H9 (cell line): ENCODE results near the gene MYT1. TPM values are rescaled to one million over a fixed set of nuclear protein-coding genes. Genes with fewer than 3 reads are reported as not detected.

Experiments used
- DNase-seq: peaks from one replicate; pipeline ENCODE4 v3.0.0-alpha.2; 2017
- H2AFZ ChIP-seq: one replicate; pipeline ENCODE4 v1.6.1; 2013; ENCODE audit warnings: mild to moderate bottlenecking, low read length, control low read depth, moderate library complexity
- H2AK5ac ChIP-seq: 2 replicates; pipeline ENCODE4 v1.6.1; 2013; ENCODE audit warnings: low read length, control low read depth, mixed read lengths; ENCODE audit not compliant: insufficient read length
- H2BK120ac ChIP-seq: one replicate; pipeline ENCODE4 v1.6.1; 2013; ENCODE audit warnings: low read depth, mild to moderate bottlenecking, low read length, control low read depth, inconsistent platforms; ENCODE audit not compliant: poor library complexity, severe bottlenecking
- H2BK12ac ChIP-seq: 2 replicates; pipeline ENCODE4 v1.6.1; 2013; ENCODE audit warnings: low read length, control low read depth, mixed read lengths, low read depth; ENCODE audit not compliant: insufficient read length
- H2BK15ac ChIP-seq: 2 replicates; pipeline ENCODE4 v1.6.1; 2013; ENCODE audit warnings: low read depth, low read length, control low read depth
- H2BK20ac ChIP-seq: one replicate; pipeline ENCODE4 v1.6.1; 2013; ENCODE audit warnings: low read depth, mild to moderate bottlenecking, low read length, control low read depth, inconsistent platforms; ENCODE audit not compliant: poor library complexity, severe bottlenecking
- H2BK5ac ChIP-seq: 2 replicates; pipeline ENCODE4 v1.6.1; 2013; ENCODE audit warnings: low read length, control low read depth, mixed read lengths; ENCODE audit not compliant: insufficient read length
- H3K14ac ChIP-seq: 2 replicates; pipeline ENCODE4 v1.6.1; 2013; ENCODE audit warnings: low read length, control low read depth; ENCODE audit not compliant: insufficient read depth
- H3K18ac ChIP-seq: 2 replicates; pipeline ENCODE4 v1.6.1; 2013; ENCODE audit warnings: low read depth, mild to moderate bottlenecking, mixed read lengths, low read length, control low read depth; ENCODE audit not compliant: insufficient read length
- H3K23ac ChIP-seq: 2 replicates; pipeline ENCODE4 v1.6.1; 2013; ENCODE audit warnings: low read length, control low read depth, mixed read lengths, low read depth; ENCODE audit not compliant: insufficient read length
- H3K23me2 ChIP-seq: 2 replicates; pipeline ENCODE4 v1.6.1; 2013; ENCODE audit warnings: low read depth, mild to moderate bottlenecking, mixed read lengths, low read length, control low read depth; ENCODE audit not compliant: insufficient read length, poor library complexity, severe bottlenecking
- H3K27ac ChIP-seq: 2 replicates; pipeline ENCODE4 v1.5.1; 2013; ENCODE audit warnings: low read length, control low read depth, mixed read lengths, low read depth; ENCODE audit not compliant: insufficient read length
- H3K27me3 ChIP-seq: 2 replicates; pipeline ENCODE4 v1.6.1; 2013; ENCODE audit warnings: low read length, control low read depth, inconsistent platforms; ENCODE audit not compliant: insufficient read depth
- H3K4ac ChIP-seq: 2 replicates; pipeline ENCODE4 v1.6.1; 2013; ENCODE audit warnings: low read depth, mild to moderate bottlenecking, control low read depth, inconsistent platforms, low read length, moderate library complexity
- H3K4me1 ChIP-seq: 2 replicates; pipeline ENCODE4 v1.6.1; 2013; ENCODE audit warnings: low read length, control low read depth, inconsistent platforms; ENCODE audit not compliant: insufficient read depth
- H3K4me2 ChIP-seq: 2 replicates; pipeline ENCODE4 v1.6.1; 2013; ENCODE audit warnings: low read length, control low read depth, mixed read lengths; ENCODE audit not compliant: insufficient read length, insufficient read depth
- H3K56ac ChIP-seq: 2 replicates; pipeline ENCODE4 v1.6.1; 2013; ENCODE audit warnings: low read depth, mild to moderate bottlenecking, mixed read lengths, low read length, control low read depth; ENCODE audit not compliant: insufficient read length
- H3K79me1 ChIP-seq: 2 replicates; pipeline ENCODE4 v1.6.1; 2013; ENCODE audit warnings: low read depth, mild to moderate bottlenecking, moderate library complexity, low read length, control low read depth, inconsistent platforms; ENCODE audit not compliant: insufficient read depth, poor library complexity, severe bottlenecking
- H3K79me2 ChIP-seq: 2 replicates; pipeline ENCODE4 v1.6.1; 2013; ENCODE audit warnings: low read length, control low read depth, inconsistent platforms; ENCODE audit not compliant: insufficient read depth
- H3K9ac ChIP-seq: 2 replicates; pipeline ENCODE4 v1.6.1; 2013; ENCODE audit warnings: low read length, control low read depth, mixed read lengths; ENCODE audit not compliant: insufficient read length; ENCODE audit errors: extremely low read depth
- H3K9me3 ChIP-seq: one replicate; pipeline ENCODE4 v1.6.1; 2013; ENCODE audit warnings: low read depth, low read length, inconsistent platforms; ENCODE audit not compliant: control insufficient read depth
- H3T11ph ChIP-seq: one replicate; pipeline ENCODE4 v1.6.1; 2013; ENCODE audit warnings: mild to moderate bottlenecking, low read length, control low read depth, inconsistent platforms
- H4K20me1 ChIP-seq: one replicate; pipeline ENCODE4 v1.6.1; 2013; ENCODE audit not compliant: control insufficient read depth, insufficient read length, insufficient read depth
- H4K5ac ChIP-seq: 2 replicates; pipeline ENCODE4 v1.6.1; 2013; ENCODE audit warnings: low read depth, mild to moderate bottlenecking, mixed read lengths, low read length, control low read depth; ENCODE audit not compliant: insufficient read length
- H4K8ac ChIP-seq: replicated peaks from 2 replicates; pipeline ENCODE4 v1.6.1; 2013; ENCODE audit warnings: low read length, control low read depth, mixed read lengths, low read depth; ENCODE audit not compliant: insufficient read length
- H4K91ac ChIP-seq: 2 replicates; pipeline ENCODE4 v1.6.1; 2013; ENCODE audit warnings: low read depth, mild to moderate bottlenecking, moderate library complexity, mixed read lengths, low read length, control low read depth; ENCODE audit not compliant: insufficient read length
- H3K27ac Mint-ChIP-seq, 3 experiments: 2 replicates in 2 of 3; 3 replicates in 1 of 3; pipeline ENCODE4 v1.8.0; 2020 to 2021; ENCODE audit warnings: mixed read lengths in 3 of 3, mild to moderate bottlenecking in 1 of 3, moderate library complexity in 1 of 3
- H3K27me3 Mint-ChIP-seq: 2 replicates; pipeline ENCODE4 v1.8.0; 2021; ENCODE audit warnings: low read depth, mild to moderate bottlenecking, moderate library complexity, mixed read lengths
- H3K36me3 Mint-ChIP-seq, 3 experiments: 2 replicates in 2 of 3; 3 replicates in 1 of 3; pipeline ENCODE4 v1.8.0; 2020 to 2021; ENCODE audit warnings: low read depth in 3 of 3, mixed read lengths in 3 of 3; ENCODE audit not compliant: insufficient read depth in 1 of 3
- H3K4me1 Mint-ChIP-seq, 2 experiments: 2 replicates each; pipeline ENCODE4 v1.8.0; 2020; ENCODE audit warnings: mixed read lengths in 2 of 2
- H3K4me3 Mint-ChIP-seq, 2 experiments: 2 replicates in 1 of 2; 3 replicates in 1 of 2; pipeline ENCODE4 v1.8.0; 2020 to 2021; ENCODE audit warnings: mild to moderate bottlenecking in 2 of 2, mixed read lengths in 2 of 2, moderate library complexity in 1 of 2
- H3K9me3 Mint-ChIP-seq, 2 experiments: 2 replicates in 1 of 2; 3 replicates in 1 of 2; pipeline ENCODE4 v1.8.0; 2020; ENCODE audit warnings: mild to moderate bottlenecking in 2 of 2, mixed read lengths in 2 of 2, moderate library complexity in 1 of 2
- CTCF ChIP-seq: fragments of 200-600 bp; sonication (generic); conservative IDR thresholded peaks from 3 replicates; pipeline ENCODE4 v1.8.0; 2021; ENCODE audit warnings: antibody characterized with exemption, mild to moderate bottlenecking
- WGBS: extraction: QIAGEN DNeasy Blood & Tissue Kit; methylation state at CpG from one replicate; pipeline ENCODE4 v1.1.7; 2013; ENCODE audit warnings: missing lambda C conversion rate, low lambda C conversion rate, mixed read lengths; ENCODE audit not compliant: insufficient read length; ENCODE audit errors: extremely low coverage; 5-methylcytosine and 5-hydroxymethylcytosine counted together
- total RNA-seq: library from RNA; stranded (reverse); gene quantifications from 2 replicates; pipeline ENCODE4 v1.2.1, GENCODE V29; 2021

MYT1 gene
- total RNA-seq, 1 experiment from 2014 or later = 0.79 TPM

DNA sequence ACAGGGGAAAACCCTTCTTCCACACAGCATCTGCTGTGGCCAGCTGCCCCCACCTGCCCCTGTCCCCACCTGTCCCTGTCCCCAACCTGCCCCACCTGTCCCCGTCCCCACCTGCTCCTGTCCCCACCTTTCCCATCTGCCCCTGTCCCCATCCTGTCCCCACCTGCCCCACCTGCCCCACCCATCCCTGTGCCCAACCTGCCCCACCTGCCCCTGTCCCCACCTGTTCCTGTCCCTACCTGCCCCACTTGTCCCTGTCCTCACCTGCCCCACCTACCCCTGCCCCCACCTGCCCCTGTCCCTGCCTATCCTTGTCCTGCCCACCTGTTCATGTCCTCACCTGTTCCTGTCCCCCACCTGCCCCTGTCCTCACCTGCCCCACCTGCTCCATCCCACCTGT, 6.4 kb upstream of the MYT1 start:
- Histone ChIP-seq H3K23ac (no peak overlapping the region), H3K23me2 (no peaks in the 10 kb centered on the region), H2BK5ac (no peak overlapping the region), H2BK12ac (no peak overlapping the region), H3K4me2 (no peak overlapping the region), H3K14ac (no peak overlapping the region), H3K9me3 (no peaks in the 10 kb centered on the region), H3K4ac (no peak overlapping the region), H2AFZ (no peak overlapping the region), H3K18ac (no peak overlapping the region), H2AK5ac (no peak overlapping the region), H4K91ac (no peak overlapping the region), H3K4me1 (peaks cover 4% of the 10 kb centered on the region; the same call in 1 of the 2 replicates), H2BK120ac (no peak overlapping the region), H3K27me3 (no peaks in the 10 kb centered on the region; the same call in 1 of the 2 replicates), H3T11ph (no peak overlapping the region), H2BK15ac (no peak overlapping the region), H4K8ac (no peak overlapping the region), H3K56ac (no peak overlapping the region), H3K79me1 (no peaks in the 10 kb centered on the region), H3K79me2 (no peaks in the 10 kb centered on the region), H2BK20ac (no peak overlapping the region), H3K27ac (no peak overlapping the region), H4K5ac (no peak overlapping the region), H3K9ac (no peak overlapping the region), H4K20me1 (no peaks in the 10 kb centered on the region)
- no peak overlapping the region for H3K4me3 Mint-ChIP-seq
- H3K9me3 Mint-ChIP-seq = no peaks in the 10 kb centered on the region
- TF ChIP-seq CTCF = no peak
- no peak overlapping the region for H3K27ac Mint-ChIP-seq
- no CpG with 5 or more reads among the region's 1 CpG for WGBS
- peaks cover 31% of the 10 kb centered on the region for H3K27me3 Mint-ChIP-seq
- peaks cover 0 to 3% (median 0%) of the 10 kb centered on the region in 3 experiments; a peak in 2 of 7 replicates for H3K36me3 Mint-ChIP-seq
- no peak for DNase-seq
- H3K4me1 Mint-ChIP-seq = peaks cover 47 to 52% of the 10 kb centered on the region in 2 experiments
